Stimulated activated CD8-positive, alpha-beta memory T cell treated with anti-CD3 and anti-CD28 coated beads, Interleukin-12 subunit alpha, Interleukin-12 subunit beta, amount 100 ng/mL, for 4 hours (primary cell): ENCODE measurements around the gene CASQ2.

Experiments used
- DNase-seq: peaks from one replicate; pipeline ENCODE4 v3.0.0-alpha.2; 2020; ENCODE audit warnings: low read depth

The CASQ2 gene

DNA sequence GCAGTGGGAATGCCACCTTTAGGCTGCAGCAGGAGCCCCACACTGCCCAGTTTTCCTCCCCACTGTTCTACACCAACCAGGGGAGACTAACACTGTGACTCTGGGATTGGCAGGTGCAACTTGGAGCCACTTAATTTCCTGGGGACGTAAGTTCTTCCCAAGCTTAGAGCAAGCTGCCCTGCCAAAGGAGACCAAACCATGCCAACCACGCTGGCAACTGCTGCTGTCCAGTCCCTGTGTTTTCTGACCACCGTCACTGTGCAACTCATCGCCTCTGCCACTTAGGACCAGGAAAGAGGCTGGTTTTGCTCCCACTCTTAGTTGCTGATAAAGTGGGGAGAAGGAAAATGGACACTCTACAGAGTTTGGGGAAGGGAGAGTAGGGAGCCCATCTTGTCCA lies 76.3 kb downstream of the CASQ2 start:
- DNase-seq = no peak

DNA sequence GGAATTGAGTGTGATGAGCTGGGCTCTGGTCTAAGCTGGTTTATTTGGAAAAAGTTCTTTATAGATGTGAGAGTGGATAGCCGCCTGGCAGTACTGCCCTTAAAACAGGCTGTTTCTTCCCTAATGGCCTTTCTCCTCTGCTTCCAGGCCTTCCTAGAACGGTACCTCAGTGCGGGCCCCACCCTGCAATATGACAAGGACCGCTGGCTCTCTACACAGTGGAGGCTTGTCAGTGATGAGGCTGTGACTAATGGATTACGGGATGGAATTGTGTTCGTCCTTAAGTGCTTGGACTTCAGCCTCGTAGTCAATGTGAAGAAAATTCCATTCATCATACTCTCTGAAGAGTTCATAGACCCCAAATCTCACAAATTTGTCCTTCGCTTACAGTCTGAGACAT lies 77.5 kb downstream of the CASQ2 start:
- no peak for DNase-seq

DNA sequence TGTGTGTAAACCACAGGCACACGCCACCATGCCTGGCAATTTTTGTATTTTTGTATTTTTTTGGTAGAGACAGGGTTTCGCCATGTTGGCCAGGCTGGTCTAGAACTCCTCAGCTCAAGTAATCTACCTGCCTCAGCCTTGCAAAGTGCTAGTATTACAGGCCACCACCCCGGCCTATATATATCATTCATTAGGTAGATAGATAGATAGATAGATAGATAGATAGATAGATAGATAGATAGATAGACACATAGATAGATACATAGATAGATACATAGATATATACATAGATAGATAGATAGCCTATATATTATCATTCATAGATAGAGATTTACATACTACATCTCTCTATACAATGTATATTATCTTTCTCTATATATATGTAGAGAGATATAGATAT lies 80.8 kb downstream of the CASQ2 start:
- DNase-seq = no peak

DNA sequence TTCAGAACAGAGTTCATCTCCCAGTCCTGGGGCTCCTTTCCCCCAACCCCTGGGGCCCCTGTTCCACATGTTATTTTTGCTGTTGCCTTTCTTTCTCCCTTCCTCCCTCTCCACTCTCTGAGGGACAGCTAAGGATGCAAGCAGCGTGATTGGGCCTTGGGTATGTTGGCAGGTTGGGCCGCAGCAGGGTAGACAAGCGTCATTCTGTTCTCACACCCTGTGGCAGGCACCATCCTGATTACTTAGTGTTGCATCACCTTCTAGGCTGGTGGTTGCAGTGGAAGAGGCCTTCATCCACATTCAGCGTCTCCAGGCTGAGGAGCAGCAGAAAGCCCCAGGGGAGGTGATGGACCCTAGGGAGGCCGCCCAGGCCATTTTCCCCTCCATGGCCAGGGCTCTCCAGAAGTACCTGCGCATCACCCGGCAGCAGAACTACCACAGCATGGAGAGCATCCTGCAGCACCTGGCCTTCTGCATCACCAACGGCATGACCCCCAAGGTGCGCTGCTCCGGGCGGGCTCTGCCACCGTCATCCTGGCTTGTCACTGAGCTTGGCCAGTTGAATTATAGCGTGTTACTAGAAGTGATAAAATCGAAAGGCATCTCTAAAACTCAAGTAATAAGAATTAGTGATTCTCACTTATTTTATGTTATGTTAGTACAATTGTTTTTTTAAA lies 83.3 kb downstream of the CASQ2 start:
- DNase-seq = no peak

DNA sequence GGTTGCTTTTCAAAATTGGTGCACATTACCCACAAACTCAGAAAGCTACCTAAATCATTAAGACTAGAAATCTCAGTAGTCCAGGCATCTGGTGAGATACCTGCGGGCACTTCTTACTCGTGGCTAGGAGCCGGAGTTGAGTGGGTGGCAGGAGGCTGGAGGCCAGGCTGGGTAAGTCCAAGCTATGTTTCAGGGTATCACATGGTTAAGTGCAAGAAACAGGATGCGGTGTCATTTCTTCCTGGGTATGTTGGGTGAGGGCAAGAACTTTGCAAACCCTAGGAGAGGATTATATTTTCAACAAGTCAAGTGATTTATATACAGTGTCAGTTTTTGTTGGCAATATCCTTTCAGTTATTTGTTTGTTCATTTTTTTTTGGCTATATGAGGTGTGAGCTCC lies 85.7 kb downstream of the CASQ2 start:
- DNase-seq = no peak

DNA sequence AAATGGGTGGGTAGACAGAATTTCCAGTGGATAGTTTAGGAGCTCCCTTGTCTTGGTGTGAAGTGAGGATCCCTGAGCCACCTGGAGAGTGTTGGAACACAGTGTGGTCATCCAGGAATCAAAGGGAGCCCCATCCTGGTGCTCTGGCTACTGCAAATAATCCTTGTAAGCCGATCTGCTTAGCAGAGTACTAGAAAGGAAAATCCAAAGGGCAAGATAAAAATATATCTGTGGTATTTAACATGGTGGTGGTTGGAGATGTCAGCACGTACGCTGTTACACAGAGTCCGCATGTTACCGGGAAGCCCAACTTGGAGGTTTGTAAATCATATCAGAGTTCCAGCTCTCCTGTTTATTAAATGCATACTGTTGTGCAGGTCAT lies 87.8 kb downstream of the CASQ2 start:
- no peak for DNase-seq

DNA sequence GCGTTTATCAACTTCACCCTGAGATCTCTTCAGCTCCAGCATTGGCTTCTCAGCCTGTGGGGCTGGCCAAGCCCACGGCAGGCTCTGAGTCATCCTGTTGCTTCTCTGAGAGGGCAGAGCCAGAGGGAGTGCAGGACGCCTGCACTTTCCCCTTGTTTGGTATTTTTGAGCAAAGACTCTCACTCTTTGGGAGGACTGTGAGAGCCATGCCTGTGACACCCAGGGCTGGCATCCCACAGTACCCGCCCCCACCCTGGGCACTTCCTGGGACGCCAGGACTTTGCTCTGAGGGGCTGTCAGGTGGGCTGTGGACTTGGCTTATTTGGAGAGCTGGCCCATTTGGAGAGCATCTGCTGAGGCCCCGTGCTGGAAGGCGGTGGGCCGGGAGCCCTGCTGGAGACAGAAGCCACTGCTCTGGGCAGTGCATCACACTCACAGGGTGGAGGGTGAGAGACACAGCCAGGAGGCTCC lies 89.3 kb downstream of the CASQ2 start:
- no peak for DNase-seq

DNA sequence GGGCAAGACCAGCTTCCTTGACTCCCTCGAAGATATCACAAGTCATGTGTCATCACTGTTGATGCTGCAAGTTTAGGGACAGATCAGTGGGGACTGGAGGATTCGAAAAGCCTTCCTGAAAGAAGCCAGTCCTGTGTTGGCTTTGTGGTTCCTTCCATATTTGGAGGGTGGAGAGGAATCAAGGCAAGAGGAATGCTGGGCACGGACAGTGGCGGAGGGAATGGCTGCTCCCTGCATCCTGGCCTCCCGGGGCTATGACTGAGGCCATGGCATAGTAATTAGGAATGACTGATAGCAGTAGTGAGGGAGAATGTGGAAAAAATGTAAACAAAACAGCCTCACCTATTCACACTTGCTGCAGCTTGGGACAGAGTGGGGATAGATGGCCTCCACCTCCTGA lies 90.4 kb downstream of the CASQ2 start:
- no peak for DNase-seq

DNA sequence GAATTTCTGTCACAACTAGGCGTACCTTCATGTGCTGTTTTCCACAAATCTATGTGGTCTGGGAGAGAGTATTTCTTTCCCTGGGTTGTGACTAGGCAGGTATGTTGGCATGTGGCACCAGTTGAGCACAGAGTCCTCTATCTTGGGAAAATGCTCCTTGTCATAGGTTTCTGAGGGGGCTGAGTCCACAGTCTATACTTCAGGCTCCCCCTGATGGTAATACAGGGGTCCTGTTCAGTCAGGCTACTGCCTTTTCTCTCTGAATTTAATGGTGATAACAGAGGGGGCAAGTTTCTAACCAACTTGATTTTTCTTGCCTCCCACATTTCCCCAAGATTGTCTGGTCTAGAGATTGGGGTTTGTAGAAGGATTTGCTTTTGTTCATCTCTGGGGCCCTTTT lies 90.9 kb downstream of the CASQ2 start:
- DNase-seq = no peak

DNA sequence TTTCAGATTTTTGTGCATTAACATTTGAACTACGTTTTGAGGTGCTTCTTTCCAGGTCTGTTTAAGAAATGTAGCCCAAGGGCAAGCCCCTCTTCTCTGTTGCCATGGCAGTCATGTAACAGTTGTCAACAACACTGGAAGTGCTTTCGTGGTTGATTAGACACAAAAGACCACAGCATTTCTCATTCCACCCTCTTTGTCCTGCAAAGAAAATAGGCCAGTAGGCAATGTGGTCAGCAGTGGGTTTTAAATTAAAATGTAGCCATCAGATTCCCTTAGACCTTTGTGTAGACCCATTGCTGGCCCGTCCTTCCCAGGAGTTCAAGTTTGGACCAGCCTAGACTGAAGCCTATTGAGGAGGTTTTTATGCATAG lies 91.3 kb downstream of the CASQ2 start:
- DNase-seq = no peak

DNA sequence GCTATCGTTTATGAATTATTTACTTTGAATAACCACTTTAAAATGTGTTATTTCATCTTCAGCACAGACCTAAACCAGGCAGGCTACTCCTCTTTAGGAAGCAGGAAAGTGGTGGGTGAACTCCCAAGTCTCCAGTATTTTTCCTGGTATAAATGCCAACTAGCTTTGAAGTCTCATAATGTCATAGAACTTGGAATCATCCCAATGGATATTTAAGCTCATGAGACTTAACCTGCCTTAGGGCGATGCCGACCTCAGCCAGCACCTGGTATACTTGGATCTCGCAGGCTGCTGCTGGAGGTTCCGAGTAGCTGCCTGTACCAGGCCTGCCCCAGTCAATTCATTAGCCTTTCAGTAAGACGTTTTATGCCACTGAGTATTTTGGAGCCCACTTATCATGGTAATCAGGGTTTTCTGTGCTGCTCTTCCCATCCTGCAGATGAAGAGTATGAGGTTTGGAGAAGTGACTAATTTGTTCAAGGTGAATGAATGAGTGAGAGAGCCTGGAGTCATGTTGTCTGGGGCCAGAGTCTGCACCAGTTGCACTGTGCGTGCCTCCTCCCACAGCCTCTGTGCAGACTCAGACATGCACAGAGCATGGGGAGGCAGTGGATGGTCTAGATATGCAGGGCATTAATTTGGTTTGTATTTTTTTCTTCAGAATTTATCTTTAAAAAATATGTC lies 91.9 kb downstream of the CASQ2 start:
- no peak for DNase-seq

DNA sequence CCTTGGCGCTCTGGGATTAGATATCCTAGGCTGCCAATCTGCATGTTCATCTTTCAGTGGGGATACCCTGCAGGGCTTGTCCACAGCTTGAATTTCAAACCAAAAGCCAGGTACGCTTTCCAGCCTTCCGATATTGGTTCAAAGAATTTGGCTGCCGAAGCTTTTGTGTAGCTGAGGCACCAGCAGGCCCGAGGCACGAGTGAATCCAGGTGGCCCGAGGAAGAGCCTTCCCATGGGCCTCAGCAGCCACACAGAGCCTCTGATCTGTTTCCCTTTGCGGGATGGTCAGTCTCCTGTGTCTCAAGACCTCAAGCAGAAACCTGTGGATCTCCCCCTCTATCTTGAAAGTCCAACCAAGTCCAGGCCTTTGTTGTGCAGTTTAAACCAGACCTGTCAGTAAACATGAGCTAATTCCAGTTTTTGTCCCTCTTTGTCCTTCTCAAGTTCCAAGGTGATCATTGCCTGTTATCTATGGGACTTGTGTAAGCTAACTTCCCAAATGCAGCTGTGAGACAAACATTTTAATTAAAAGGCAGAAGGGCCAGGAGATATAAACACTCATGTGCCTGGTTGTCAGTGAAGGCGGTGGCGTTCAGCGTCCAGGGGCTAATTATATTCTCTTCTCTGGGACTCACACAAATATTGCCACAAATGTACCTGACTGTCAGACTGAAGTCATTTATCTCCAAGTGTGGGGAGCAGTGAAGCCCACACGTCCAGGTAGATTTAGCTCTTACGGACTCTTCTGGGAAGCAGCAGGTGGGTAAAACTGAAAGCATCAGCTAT lies 96.1 kb downstream of the CASQ2 start:
- DNase-seq = no peak

DNA sequence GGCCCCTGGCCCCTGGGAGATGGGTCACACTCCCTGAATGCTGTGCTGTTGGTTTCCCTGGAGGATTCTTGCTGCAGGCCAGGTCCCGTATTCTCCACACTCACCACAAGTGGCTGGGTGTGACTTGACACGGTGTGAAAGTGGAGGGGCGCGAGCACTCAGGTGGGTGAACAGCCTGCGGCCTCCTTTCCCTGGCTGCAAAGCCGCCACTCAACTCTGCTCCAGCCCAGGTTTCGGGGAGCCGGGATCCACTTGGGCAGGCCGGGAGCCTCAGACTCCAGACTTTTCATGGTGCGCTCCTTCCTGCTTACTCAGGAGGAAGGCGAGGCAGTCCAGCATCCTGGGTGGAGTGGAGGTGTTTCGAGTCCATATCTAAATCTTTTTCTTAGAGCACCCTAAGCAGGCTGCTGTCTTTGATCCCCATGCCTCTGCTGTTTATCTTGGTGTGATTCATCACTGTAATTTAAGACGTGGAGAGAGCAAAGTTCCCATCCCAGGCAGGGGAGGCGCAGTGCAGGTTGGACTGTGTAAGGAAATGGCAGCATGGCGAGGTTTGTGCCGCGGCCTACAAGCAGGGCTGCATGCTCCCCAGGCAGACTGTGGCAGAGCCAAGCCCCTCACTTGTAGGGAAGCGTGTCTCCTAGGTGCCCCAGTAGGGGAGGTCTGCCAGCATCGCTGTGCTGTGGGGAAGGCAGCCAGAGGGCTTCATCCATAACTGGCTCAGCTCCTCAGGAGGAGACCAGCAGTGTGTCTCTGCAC lies 97.2 kb downstream of the CASQ2 start:
- DNase-seq = no peak

DNA sequence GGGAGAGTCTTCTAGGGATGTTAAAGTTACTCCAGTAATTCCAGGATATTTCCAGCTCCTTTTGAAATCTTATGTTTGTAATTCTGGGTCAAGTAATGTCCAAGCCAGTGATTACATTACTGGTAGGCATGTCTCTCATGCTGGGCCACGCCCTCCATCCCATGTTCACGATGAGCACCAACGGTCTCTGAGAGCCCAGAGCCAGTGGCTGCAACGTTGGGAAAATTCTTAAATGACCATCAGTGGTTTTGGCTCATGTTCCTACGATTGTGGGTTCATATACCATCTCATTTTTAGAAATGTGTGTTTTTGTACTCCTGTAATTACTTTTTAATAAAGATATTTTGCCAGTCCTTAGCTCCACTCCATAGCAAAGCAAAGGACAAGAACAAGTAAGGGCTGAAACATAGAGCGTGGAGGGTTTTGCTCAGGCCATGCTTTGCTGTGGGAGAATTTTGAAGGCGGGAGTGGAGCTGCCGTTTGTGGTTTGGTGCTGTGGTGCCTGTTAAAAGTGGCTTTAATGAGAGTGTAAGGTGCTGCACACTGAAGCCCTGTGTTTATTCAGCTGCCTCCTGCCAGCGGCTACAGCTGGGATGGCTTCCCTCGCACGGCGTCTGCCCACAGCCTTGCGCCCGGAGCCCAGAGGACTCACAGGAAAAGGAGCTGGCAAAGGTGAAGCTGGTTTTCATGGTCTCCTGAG lies 97.9 kb downstream of the CASQ2 start:
- DNase-seq = no peak

DNA sequence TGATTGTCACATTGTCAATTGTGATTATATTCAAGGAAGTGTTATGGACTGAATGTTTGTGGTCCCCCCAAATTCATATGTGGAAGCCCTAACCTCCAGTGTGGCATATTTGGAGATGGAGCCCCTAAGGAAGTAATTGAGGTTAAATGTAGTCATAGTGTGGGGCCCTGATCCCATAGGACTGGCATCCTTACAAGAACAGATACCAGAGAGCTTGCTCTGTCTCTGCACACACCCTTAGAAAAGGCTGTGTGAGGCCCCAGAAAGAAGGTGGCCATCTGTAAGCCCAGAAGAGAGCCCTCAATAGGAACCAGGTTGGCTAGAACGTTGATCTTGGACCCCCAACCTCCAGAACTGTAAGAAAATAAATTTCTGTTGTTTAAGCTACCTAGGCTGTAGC lies 98.6 kb downstream of the CASQ2 start:
- no peak for DNase-seq

DNA sequence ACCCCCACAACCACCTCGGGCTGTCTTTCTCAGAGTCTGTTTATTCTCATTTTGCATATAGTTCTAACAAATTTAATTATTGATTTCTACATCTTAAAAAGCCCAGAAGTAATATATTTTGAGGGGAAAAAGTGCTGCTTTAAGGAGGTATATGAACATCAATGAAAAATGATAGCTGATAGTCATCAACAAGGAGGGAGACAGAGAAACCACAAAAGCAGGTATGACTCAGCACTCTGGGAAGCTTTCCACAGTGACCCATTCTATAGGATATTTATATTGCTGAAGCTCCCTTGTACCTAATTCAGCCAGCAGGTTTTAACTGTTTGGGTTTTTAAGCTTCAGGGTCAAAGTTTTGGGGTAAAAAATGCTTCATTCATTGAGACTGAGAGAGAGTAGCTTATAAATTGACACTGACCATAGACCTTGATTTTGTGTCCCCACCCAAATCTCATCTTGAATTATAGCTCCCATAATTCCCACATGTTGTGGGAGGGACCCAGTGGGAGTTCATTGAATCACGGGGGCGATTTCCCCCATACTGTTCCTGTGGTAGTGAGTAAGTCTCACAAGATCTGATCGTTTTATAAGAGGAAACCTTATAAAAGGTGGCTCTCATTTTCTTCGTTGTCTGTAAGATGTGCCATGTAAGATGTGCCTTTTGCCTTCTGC lies 99.4 kb downstream of the CASQ2 start:
- no peak for DNase-seq

DNA sequence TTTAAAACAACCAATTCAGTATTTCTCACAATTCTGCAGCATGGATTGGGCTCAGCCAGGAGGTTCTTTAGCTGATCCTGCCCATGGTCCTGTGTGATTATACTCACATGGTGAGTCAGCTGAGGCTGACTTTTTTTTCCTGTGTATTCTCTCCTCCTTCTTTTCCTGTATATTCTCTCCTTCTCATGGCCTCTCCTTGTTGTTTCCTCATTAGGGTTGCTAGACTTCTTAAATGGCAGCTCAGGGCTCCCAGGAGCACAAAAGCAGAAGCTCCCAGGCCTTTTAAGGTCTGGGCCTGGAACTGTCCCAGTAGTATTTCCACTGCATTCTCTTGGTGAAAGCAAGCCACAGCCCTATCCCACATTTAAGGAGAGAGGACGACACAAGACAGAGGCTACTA lies 99.9 kb downstream of the CASQ2 start:
- DNase-seq = no peak

DNA sequence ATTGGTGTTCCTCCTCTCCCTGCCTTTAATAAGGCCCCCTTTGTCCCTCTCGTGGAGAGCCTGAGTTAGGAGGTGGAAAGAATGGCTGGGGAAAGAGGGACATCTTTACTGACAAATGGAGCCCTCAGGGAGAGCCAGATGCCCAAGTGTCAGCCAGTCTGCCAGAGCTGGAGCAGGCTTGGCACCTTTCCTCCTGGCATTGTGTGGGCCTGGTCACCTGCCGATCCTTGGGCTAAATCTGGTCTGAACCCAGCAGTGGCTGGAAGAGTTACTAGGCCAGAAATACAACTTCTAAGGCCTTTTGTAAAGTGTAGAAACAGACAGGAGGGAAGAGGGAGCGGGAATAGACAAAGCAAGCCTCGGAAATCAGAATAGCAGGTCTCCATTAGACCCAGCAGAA lies 101.8 kb downstream of the CASQ2 start:
- no peak for DNase-seq

DNA sequence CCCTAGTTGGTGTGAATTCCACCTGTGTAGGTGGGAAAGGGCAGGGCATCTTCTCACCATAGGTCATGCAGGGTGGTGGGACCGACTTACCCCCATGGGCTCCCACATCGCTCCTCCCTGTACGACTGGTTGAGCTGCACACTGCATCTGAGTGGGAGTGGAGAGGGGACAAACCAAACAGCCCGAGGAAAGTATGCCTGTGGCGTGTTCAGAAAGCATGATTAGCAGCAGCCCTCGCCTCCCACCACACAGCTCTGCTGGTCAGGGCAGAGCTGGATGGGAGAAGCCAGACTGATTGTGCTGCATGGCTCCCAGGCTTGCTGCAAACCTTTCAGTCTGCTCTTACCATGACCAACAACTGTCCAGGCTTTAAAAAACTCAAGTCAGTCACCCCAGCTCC lies 102.3 kb downstream of the CASQ2 start:
- no peak for DNase-seq

DNA sequence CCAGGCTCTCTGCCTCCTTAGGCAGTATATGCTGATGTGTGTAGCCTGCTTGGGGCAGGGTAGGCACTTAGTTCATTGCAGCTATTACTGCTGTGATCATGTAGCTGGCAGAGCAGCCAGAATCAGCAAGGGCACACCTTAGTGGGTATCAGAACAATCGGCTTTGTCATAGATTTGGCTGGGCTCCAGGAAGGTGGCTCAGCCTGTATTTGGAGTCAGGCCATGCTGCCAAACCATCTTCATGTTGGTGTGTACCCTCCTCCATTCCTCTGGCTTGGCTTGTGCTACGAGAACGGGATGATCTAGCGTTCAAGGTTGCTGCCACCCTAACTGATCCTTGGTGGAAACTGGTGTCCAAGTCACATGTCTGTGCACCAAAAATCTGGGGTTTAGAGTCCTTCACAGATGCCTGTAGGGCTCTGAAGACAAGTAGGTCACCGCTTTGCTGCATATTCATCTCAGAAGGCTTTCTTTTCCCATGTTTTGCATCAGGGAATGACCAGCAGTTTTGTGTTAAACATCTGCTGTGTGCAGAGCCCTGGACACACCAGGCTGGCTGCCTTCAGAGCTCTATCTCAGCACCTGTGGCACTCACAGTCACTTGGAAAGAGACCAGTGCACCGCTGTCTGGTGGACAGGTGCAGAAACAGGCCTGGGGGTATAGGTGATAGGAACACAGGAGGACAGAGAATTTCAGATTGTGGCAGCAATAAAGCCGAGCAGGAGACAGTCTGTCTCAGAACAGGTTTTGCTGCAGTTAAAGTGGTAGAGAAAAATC lies 103.0 kb downstream of the CASQ2 start:
- DNase-seq = no peak

DNA sequence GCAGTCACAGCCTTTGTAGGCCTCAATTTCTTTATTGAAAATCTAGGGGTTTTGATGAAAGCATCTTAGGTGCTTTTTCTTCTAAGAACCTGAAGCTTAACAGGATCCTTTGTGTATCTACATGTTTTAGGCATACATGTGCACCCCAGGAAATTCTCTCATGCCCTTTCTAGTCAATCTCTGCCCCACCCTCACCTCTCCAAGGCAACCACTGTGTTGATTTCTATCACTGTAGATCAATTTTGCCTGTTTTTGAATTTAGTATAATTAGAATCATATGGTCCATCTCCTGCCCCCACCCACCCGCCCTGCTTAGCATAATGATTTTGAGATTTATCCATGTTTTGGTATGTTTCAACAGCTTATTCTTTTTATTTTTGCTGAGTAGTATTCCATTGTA lies 107.4 kb downstream of the CASQ2 start:
- no peak for DNase-seq
